Measurements from ENCODE around the gene CA14. TPM values are rescaled to one million over a fixed set of nuclear protein-coding genes. Genes with fewer than 3 reads are reported as not detected.
A peak's percentile ranks its signal among the peaks of the same experiment; 100 is the strongest.

The CA14 gene
- total and polyA plus RNA-seq, 9 of the 15 experiments (the other 6 are each of a cell fraction or from before 2014, with no cell fraction given): 0.13 to 0.57 (median 0.26) TPM; not detected in 1

- TF ChIP-seq NR2C1 (IDR thresholded peaks at IDR 0.05): peak; percentile 69; the same call in 1 of the 2 replicates
- peak; percentile 67 for TF ChIP-seq NR2C1 (tag; IDR thresholded peaks at IDR 0.05)
- peak; percentile 98 for TF ChIP-seq KDM5B (IDR thresholded peaks at IDR 0.05; ENCODE audit: insufficient replicate concordance, low read depth, low read length)
- TF ChIP-seq ATF1 (CRISPR knock-in tag; IDR thresholded peaks at IDR 0.05): no peak
- TF ChIP-seq ATF1 (tag; IDR thresholded peaks at IDR 0.05): peak; percentile 98
- TF ChIP-seq AFF1 (IDR thresholded peaks at IDR 0.05; ENCODE audit: low read depth in 1 of 2, partially characterized antibody in 2 of 2): peak; percentile 81 to 92
- no peak for TF ChIP-seq ZNF41 (CRISPR knock-in tag; conservative IDR thresholded peaks at IDR 0.05)
- TF ChIP-seq KAT8 (IDR thresholded peaks at IDR 0.05; ENCODE audit: low read depth): no peak
- TF ChIP-seq RBM39 (optimal IDR thresholded peaks at IDR 0.05; ENCODE audit: low read depth, low read length): no peak
- no peak for TF ChIP-seq MAFF (IDR thresholded peaks at IDR 0.05; ENCODE audit: low read length)
- no peak for TF ChIP-seq GTF3C2 (IDR thresholded peaks at IDR 0.05; ENCODE audit: borderline replicate concordance, extremely low read depth, insufficient read length)
- TF ChIP-seq ZNF316 (IDR thresholded peaks at IDR 0.05): peak; percentile 45
- no peak for TF ChIP-seq SRSF7 (optimal IDR thresholded peaks at IDR 0.05; ENCODE audit: low read depth, low read length)
- TF ChIP-seq PHF21A (IDR thresholded peaks at IDR 0.05; ENCODE audit: borderline replicate concordance, low read depth): peak; percentile 20; the same call in 1 of the 2 replicates
- no peak for TF ChIP-seq ZFP91 (CRISPR knock-in tag; IDR thresholded peaks at IDR 0.05)
- TF ChIP-seq SNRNP70 (optimal IDR thresholded peaks at IDR 0.05; ENCODE audit: low read depth, low read length): no peak
- peak; percentile 57; the same call in 1 of the 2 replicates for TF ChIP-seq MAX (CRISPR knock-in tag; IDR thresholded peaks at IDR 0.05)
- peak; percentile 19; the same call in 1 of the 2 replicates for TF ChIP-seq SMARCC2 (IDR thresholded peaks at IDR 0.05; ENCODE audit: low read depth)
These were observed 21.5 kb upstream of the CA14 start, which contains the start of gene ANP32E (continued) for GRCh38 chr1:150235852-150236613.

All from K562 (cell line).